Mucosa of gallbladder (tissue), 1 donor: ENCODE data around the gene TRIM10. TPM values are rescaled to one million over a fixed set of nuclear protein-coding genes. Genes with fewer than 3 reads are reported as not detected.
A peak's percentile ranks its signal among the peaks of the same experiment; 100 is the strongest.
"Not testable (repeated sequence)": the region's sequence is repeated elsewhere in the genome, so short reads cannot be mapped to it uniquely, and the experiment has no call there.

ENCODE experiments used
- DNase-seq: peaks from one replicate; pipeline ENCODE4 v3.0.0-alpha.2; 2020; ENCODE audit warnings: low spot score
- total RNA-seq: library from RNA; stranded (reverse); gene quantifications from one replicate; pipeline ENCODE4 v1.2.1, GENCODE V29; 2021
- donor health status: DM: no; HTN: no; CAD: no.

TRIM10 gene
- total RNA-seq, 1 donor from 2014 or later, result 5.4 TPM

- DNase-seq, result no peak
These were observed 11.7 kb upstream of the TRIM10 start for GRCh38 chr6:30172681-30173080.

- no peak for DNase-seq
These were observed 10.9 kb upstream of the TRIM10 start for GRCh38 chr6:30171677-30172471.

- DNase-seq, result no peak
These were observed 8.9 kb upstream of the TRIM10 start for GRCh38 chr6:30169658-30170614.

GRCh38 chr6:30168741-30169140 lies 7.7 kb upstream of the TRIM10 start:
- no peak for DNase-seq

- no peak for DNase-seq
These were observed 6.1 kb upstream of the TRIM10 start for GRCh38 chr6:30167101-30167500.

- DNase-seq, result not testable (repeated sequence)
These were observed 4.2 kb upstream of the TRIM10 start for GRCh38 chr6:30165238-30165637.

- DNase-seq, result no peak
These were observed 3.7 kb upstream of the TRIM10 start for GRCh38 chr6:30164714-30165113.

- DNase-seq, result no peak
These were observed 3.1 kb upstream of the TRIM10 start for GRCh38 chr6:30163918-30164654.

- DNase-seq, result peak; percentile 82
These were observed 2.3 kb upstream of the TRIM10 start, which contains the start of gene TRIM15 for GRCh38 chr6:30163090-30163917. Gene TRIM15 (plus strand): TSS chr6:30163546. CDS start chr6:30163685, 139 bp downstream.

- no peak for DNase-seq
These were observed 1.5 kb upstream of the TRIM10 start for GRCh38 chr6:30162265-30163089.

GRCh38 chr6:30160008-30160784 lies 815 bp downstream of the TRIM10 start:
- DNase-seq, result no peak

- DNase-seq, result no peak
These were observed 2.5 kb downstream of the TRIM10 start for GRCh38 chr6:30158475-30159040.

- no peak for DNase-seq
These were observed 3.0 kb downstream of the TRIM10 start for GRCh38 chr6:30157999-30158398.

- DNase-seq, result no peak
These were observed 3.4 kb downstream of the TRIM10 start for GRCh38 chr6:30157581-30157980.

GRCh38 chr6:30156774-30157173 lies 4.2 kb downstream of the TRIM10 start:
- DNase-seq, result no peak

GRCh38 chr6:30156262-30156599 lies 4.8 kb downstream of the TRIM10 start:
- DNase-seq, result peak; percentile 84

- DNase-seq, result no peak
These were observed 5.3 kb downstream of the TRIM10 start for GRCh38 chr6:30155520-30156261.
